ENCODE data around the gene PTPRN2. TPM values are rescaled to one million over a fixed set of nuclear protein-coding genes. Genes with fewer than 3 reads are reported as not detected.
"Not testable (repeated sequence)": the region's sequence is repeated elsewhere in the genome, so short reads cannot be mapped to it uniquely, and the experiment has no call there.

PTPRN2 gene
- total RNA-seq, 1 experiment from 2014 or later, result 2.1 TPM

- H3K36me3 ChIP-seq (ENCODE audit: control insufficient read depth in 1 of 2, insufficient read depth in 2 of 2, low read length in 2 of 2); H3K9me2 ChIP-seq (ENCODE audit: insufficient read depth); H3K4me2 ChIP-seq (ENCODE audit: low read length); H3K79me2 ChIP-seq (ENCODE audit: insufficient read depth, low read length); CTCF ChIA-PET; BruUV-seq (replicated peaks); H2AFZ ChIP-seq (ENCODE audit: low read depth, low read length, poor library complexity, severe bottlenecking); H3K9ac ChIP-seq (ENCODE audit: low read length); H3K4me3 ChIP-seq (replicated peaks in 1 of 2; ENCODE audit: low read depth in 1 of 2, low read length in 2 of 2); ATAC-seq; H3K4me1 ChIP-seq (ENCODE audit: control insufficient read depth in 1 of 2, insufficient read depth in 2 of 2, low read length in 2 of 2); POLR2A ChIA-PET; H3K27me3 ChIP-seq (ENCODE audit: insufficient read depth, low read length); RAD21 ChIA-PET (ENCODE audit: low non-redundant PET in 1 of 2, low total read pairs in 2 of 2, uncharacterized antibody in 2 of 2, unreplicated experiment in 2 of 2); H3K9me3 ChIP-seq (ENCODE audit: control insufficient read depth in 1 of 2, insufficient read depth in 1 of 2, low read depth in 1 of 2, low read length in 2 of 2); H4K20me1 ChIP-seq (ENCODE audit: insufficient read depth): not testable (repeated sequence)
- peak; percentile 63 for DNase-seq (ENCODE audit: low read depth, low spot score)
- peak; percentile 96 for TF ChIP-seq FOSL1 (IDR thresholded peaks at IDR 0.05; ENCODE audit: low read depth)
- peak; percentile 75; the same call in 1 of the 2 replicates for TF ChIP-seq SRF (IDR thresholded peaks at IDR 0.05; ENCODE audit: low read depth)
- peak; percentile 71 for TF ChIP-seq SIN3A (IDR thresholded peaks at IDR 0.05; ENCODE audit: low read depth)
- peak; percentile 95 for TF ChIP-seq JUND (IDR thresholded peaks at IDR 0.05)
- peak; percentile 78 for TF ChIP-seq ATF3 (IDR thresholded peaks at IDR 0.05)
- H3K27ac ChIP-seq (ENCODE audit: low read depth, low read length), result peak overlapping the region; percentile 61
- intact Hi-C loops (cut with micrococcal nuclease), result loop anchor here (10.0 kb wide), 1 partner anchor 369 kb away; no protein-coding TSS in a partner anchor
These were observed 654.1 kb downstream of the PTPRN2 start for GRCh38 chr7:157933219-157934155.

- Histone ChIP-seq H3K27ac (ENCODE audit: low read depth, low read length) (peak overlapping the region; percentile 61; the same call in 1 of the 2 replicates), H3K9me2 (ENCODE audit: insufficient read depth) (no peaks in the 10 kb centered on the region), H3K9me3 (ENCODE audit: control insufficient read depth in 1 of 2, insufficient read depth in 1 of 2, low read depth in 1 of 2, low read length in 2 of 2) (no peaks in the 10 kb centered on the region), H3K27me3 (ENCODE audit: insufficient read depth, low read length) (peaks cover 5% of the 10 kb centered on the region; the same call in 1 of the 2 replicates), H3K4me2 (ENCODE audit: low read length) (no peak overlapping the region), H2AFZ (ENCODE audit: low read depth, low read length, poor library complexity, severe bottlenecking) (no peak overlapping the region), H3K9ac (ENCODE audit: low read length) (no peak overlapping the region), H3K4me3 (replicated peaks in 1 of 2; ENCODE audit: low read depth in 1 of 2, low read length in 2 of 2) (no peak overlapping the region), H3K4me1 (ENCODE audit: control insufficient read depth in 1 of 2, insufficient read depth in 2 of 2, low read length in 2 of 2) (peaks cover 0 to 4% of the 10 kb centered on the region in 2 experiments; a peak in 2 of 4 replicates), H3K79me2 (ENCODE audit: insufficient read depth, low read length) (no peaks in the 10 kb centered on the region), H3K36me3 (ENCODE audit: control insufficient read depth in 1 of 2, insufficient read depth in 2 of 2, low read length in 2 of 2) (no peaks in the 10 kb centered on the region), H4K20me1 (ENCODE audit: insufficient read depth) (peaks cover 4% of the 10 kb centered on the region; the same call in 1 of the 2 replicates)
- CTCF ChIA-PET, result no interaction called here
- DNase-seq (ENCODE audit: low read depth, low spot score) (peak; percentile 90), ATAC-seq (peak; percentile 65)
- BruUV-seq (replicated peaks), result no TSS peak
- POLR2A ChIA-PET, result no interaction called here
- intact Hi-C loops (cut with micrococcal nuclease), result loop anchor here (10.0 kb wide), 1 partner anchor 368 kb away; no protein-coding TSS in a partner anchor
- RAD21 ChIA-PET (ENCODE audit: low non-redundant PET in 1 of 2, low total read pairs in 2 of 2, uncharacterized antibody in 2 of 2, unreplicated experiment in 2 of 2), result no interaction called here
- TF ChIP-seq MAX (IDR thresholded peaks at IDR 0.05) (peak; percentile 13; the same call in 1 of the 2 replicates), ATF3 (IDR thresholded peaks at IDR 0.05) (peak; percentile 83), POLR2AphosphoS5 (IDR thresholded peaks at IDR 0.05; ENCODE audit: low read depth, low read length) (0 out of 2 replicates have a peak, but pooled peaks have one; percentile 39), ZNF274 (IDR thresholded peaks at IDR 0.05; ENCODE audit: low read depth, low read length) (no peak), FOSL1 (IDR thresholded peaks at IDR 0.05; ENCODE audit: low read depth) (peak; percentile 99), ZFX (IDR thresholded peaks at IDR 0.05) (no peak), REST (IDR thresholded peaks at IDR 0.05; ENCODE audit: low read depth) (no peak), POLR2A (IDR thresholded peaks at IDR 0.05; ENCODE audit: borderline replicate concordance, extremely low read depth, insufficient read depth, insufficient read length) (no peak), EZH2 (IDR thresholded peaks at IDR 0.05) (no peak), RAD21 (IDR thresholded peaks at IDR 0.05; ENCODE audit: low read depth) (no peak)
These were observed 655.0 kb downstream of the PTPRN2 start for GRCh38 chr7:157932498-157933218.
